Measurements from ENCODE around the gene CADPS2.
"Not testable (repeated sequence)": the region's sequence is repeated elsewhere in the genome, so short reads cannot be mapped to it uniquely, and the experiment has no call there.

The CADPS2 gene

DNA sequence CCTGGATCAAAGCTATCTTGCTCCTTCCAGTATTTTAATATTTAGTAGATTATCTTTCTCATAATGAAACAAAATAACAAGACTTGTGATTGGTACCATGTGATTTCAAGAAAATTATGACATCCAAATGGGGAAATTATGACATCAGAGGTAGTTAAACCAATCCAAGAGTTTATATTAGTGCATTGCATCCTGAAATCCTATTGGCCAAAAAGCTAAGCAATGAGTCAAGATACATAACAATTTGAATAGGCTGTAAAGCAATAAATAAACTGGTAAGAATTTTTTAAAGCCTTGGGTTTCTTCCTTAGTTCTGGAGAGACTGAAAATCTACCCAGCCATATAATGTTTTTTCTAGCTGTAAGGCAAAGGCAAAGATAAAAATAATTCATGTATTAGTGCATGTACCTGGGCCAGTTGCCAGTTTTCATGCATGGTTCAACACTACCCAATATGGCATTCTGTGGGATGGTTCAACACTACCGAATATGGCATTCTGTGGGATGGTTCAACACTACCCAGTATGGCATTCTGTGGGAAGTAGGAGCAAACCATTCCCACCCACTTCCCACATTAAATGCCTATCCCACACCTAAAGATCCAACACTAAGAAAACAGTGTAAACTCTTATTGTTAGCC, 183.3 kb downstream of the CADPS2 start, which contains the start of gene RNF148:
RNF148 (minus strand) TSS at position 51 of the 639 bp plus-strand sequence. CDS start 172 bp downstream, outside the sequence.
- no peak for DNase-seq

DNA sequence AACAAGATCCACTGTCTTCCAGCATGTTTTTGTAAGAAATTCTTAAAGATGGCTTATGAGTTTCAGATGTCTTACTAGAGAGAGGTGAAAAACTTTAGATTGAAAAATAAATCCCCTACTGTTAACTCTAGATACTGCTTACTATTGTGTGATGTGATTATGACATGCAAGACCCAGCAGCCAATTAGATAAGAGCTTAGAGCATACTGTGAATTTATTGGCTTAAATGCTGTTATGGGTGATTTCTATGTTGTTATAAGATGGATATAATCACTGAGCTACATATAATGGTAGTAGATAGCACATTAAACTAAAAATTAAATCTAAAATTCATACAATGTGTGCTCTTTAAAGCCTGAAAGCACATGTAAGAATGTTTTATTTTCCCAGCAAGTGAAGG, 187.2 kb downstream of the CADPS2 start, which contains the start of gene RNF133:
RNF133 (minus strand) TSS at position 101 of the 400 bp plus-strand sequence. CDS start 199 bp downstream, outside the sequence.
- DNase-seq, result no peak

GRCh38 chr7:122695816-122696215, 190.4 kb downstream of the CADPS2 start:
- no peak for DNase-seq

GRCh38 chr7:122694697-122695096, 191.6 kb downstream of the CADPS2 start:
- DNase-seq, result no peak

DNA sequence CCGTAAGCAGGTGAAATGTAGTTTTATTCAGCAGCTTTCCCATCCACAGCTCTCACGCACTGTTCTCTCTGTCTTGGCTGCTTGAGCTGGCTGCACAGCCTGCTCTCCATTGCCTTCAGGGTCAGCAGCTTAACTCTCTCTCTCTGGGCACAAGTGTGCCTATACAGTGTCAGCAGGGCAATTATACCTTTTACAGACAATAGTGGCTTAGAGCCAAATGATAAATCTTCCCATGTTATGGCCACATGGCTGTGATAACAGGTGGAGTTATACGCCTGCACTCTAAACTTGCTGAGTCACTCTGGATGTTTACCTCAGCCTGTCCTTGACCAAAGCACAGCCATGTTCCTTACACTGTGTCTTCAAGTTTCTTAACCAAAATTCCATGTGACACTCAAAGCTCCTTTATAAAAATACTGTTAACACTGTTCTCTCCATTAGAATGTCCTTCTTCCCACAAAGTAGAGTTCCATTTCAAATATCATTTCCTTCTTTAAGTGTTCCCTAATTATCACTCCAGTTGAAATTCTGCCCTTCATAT, 193.4 kb downstream of the CADPS2 start:
- no peak for DNase-seq

DNA sequence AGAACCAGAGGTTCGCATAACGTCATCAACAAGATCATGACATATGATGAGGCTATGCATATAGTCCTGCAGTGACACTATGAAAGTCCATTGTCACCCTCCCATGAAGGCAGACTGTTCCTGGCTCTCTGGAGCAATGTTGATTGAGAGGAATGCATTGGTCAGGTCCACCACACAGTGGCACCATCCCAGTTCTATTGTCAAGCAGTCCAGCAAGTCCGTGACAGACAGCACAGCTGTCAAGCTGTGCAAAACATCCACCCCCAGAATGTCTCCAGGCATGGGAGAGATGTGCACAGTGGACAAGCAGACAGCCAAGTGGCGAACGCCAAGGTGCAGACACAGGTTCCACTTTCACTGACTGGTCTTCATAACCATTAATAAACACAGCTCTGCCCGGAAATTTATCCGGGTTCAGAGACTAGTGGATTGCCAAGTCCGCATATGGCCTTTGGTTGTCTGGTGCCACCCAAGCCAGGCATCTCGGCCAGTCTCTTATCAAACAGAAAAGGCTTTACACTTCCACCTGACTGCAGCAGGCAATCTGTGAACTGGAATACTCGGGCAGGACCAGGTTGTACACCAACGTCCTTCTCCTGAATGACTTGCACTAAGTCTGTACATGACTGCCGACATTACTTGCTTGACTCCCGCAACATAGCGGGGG, 194.6 kb downstream of the CADPS2 start:
- DNase-seq, result no peak

DNA sequence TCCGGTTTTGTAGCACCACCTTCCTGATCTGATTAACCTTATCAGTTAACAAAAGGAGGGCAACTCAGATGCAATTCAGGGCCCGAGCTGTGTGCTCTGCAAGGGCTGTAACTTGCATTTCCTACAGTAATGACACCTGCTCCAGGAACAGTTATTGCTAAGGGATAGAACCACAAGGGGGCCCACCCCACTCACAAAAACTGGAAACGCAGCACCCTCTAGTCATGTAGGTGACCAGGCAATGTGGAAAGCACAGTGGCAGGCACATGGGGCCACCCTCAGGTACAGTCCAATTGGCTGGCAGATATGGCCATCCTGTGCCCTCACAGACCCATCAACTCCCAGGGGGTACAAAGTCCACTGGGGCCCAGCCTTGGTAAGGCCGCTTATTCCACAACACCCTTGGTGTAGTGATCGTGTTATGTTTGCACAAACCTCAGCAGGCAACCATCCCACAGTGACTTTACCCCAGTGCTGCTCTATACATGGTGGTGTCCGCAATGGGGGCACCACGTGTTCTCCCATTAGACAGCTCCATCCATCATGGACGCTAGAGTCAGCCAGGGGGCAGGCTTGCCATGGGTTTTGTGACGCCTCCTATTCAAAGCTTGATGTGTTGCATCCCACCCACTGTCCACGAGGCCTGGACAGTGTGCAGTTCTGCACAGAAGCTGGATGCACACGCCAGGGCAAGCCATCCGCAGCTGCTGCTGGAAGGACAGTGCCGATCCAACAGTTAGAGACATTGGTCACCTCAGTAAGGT, 196.7 kb downstream of the CADPS2 start:
- no peak for DNase-seq

DNA sequence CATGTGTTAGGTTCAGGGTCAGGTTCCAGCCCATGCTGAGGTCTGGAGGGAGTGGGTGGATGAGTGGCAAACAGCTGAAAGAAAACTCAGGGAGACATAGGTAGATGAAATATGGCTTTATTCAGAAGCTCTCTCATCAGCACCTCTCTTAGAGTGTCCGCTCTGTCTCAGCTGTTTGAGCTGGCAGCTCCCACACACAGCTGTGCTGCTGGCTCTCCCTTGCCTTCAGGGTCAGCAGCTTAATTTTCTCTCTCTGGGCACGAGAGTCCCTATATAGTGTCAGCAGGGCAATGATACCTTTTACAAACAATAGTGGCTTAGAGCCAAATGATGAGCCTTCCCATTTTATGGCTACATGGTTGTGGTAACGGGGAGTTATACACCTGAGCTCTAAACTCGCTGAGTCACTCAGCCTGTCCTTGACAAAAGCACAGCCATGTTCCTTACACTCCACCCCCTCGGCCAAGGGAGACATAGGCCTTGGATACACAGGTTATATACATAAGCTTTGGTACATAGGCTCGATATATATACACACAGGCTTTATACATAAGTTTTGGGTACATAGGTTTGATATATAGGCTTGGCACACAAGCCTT, 197.8 kb downstream of the CADPS2 start:
- no peak for DNase-seq

- DNase-seq, result no peak
These were observed 199.8 kb downstream of the CADPS2 start for GRCh38 chr7:122686360-122686878.

- DNase-seq, result no peak
These were observed 201.8 kb downstream of the CADPS2 start for GRCh38 chr7:122684504-122684903.

DNA sequence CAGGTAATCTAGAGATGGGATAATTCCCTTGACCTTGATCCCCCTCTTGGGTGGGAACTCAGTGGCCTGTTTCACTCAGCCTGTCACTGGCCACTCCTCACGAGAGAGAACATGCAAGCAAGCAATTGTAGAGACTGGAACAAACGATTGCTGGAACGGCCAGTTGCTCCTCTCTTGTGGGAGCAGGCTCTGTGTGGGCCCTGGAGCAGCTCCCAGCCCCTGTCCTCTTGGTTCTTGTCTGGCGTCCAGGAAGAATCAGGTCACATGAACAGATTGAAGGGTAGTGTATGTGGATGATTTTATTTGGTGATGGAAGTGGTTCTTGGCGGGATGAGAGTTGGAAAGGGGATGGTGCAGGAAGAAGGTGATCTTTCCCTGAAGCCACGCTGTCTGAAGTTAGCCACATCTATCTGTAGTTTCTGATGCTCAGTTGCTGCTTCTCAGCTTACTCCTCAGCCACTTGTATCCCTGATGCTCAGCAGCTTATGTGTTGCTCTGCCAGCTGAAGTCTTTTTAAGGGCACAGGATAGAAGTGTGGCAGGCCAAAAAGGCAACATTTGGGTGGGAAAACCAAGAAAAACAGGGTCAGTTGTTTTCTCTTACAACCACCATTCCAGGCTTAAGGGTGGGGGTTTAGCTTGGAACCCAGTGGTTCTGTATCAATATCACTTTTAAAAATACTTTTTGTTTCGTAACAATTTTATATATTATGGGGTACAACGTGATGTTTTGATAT, 203.3 kb downstream of the CADPS2 start:
- DNase-seq, result no peak

- not testable (repeated sequence) for DNase-seq
These were observed 205.1 kb downstream of the CADPS2 start for GRCh38 chr7:122681186-122681585.

DNA sequence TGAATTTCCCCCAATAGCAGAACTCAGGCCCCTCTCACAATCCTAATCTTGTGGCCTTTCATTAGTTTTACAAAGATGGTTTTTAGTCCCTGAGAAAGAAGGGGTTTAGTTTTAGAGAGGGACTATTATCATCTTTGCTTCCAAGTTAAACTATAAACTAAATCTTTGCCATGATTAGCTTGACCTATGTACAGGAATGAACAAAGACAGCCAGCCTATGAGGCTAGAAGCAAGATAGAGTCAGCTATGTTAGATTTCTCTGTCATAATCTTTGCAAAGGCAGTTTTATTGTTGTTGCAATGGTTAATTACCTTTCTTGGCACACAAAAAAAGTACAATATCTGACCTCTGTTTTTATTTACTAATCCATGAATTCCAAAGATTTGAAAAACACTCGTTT, 206.4 kb downstream of the CADPS2 start:
- no peak for DNase-seq

DNA sequence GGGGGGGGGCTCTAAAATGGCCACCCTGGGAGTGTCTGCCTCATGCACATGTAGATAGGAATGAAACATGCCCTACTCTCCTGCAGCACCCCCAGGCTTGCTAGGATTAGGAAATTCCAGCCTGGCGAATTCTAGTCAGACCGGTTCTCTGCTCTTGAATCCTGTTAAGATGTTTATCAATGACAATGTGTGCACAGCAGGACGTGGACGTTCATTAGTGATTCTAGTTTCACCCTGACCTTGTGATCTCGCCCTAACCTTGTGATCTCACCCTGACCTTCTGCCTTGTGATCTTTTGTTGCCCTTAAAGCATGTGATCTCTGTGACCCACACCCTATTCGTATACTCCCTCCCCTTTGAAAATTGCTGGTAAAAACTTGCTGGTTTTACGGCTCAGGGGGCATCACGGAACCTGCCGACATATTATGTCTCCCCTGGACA, 207.0 kb downstream of the CADPS2 start:
- peak; percentile 29 for DNase-seq

DNA sequence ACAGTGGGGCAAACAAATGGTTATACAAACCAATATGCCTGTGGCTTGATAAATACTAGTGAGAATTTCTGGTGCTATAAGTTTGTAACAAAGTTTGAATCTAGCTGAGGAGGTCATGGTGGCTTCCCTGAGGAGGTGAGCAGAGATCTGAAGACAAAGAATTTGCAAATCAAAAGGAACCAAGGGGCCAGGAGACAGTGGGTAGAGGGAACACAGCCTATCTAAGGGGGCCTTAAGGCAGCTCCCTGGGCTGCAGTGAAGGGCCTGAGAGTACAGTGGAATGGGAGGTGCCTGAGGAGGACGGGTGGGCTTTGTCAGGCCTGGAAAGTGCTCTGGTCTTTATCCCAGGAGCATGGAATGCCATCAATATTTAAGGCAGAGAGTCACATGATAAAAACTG, 209.1 kb downstream of the CADPS2 start:
- DNase-seq, result no peak

DNA sequence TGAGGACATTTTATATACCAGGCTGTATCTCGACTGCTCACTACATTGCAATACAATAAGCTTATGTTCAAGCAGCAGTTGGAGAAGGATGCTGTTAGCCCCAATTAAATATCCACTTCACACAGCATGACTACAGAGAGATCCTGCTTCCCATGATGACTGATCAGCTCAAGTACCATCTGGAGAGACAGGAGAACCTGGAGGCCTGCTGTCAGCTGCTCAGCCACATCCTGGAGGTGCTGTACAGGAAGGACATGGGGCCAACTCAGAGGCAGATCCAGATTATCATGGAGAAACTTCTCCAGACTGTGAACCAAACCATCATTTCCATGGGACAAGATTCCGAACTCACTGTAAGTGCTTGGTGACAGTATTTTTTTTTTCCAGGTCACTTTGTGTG, 209.8 kb downstream of the CADPS2 start:
- no peak for DNase-seq

- no peak for DNase-seq
These were observed 210.6 kb downstream of the CADPS2 start for GRCh38 chr7:122675621-122676020.

DNA sequence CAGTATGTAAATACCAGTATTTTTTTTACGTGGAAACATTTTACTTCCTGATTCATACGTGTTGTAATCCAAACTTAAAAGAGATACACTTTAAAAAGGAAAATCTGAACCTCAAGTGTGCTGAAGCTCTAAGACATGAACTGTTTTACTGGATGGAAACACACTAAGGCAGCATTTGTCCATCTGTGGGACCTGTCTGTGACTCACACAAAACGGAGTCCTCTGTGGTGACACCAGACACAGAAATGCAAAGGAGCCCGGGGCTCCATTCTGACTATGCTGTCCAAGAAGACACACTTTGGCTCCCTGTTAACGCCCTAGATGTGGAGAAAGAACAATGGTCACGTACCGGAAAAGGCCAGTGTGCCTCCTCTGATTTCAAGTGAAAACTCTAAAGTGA, 211.2 kb downstream of the CADPS2 start:
- no peak for DNase-seq

GRCh38 chr7:122674502-122674901, 211.8 kb downstream of the CADPS2 start:
- DNase-seq, result no peak

GRCh38 chr7:122673951-122674350, 212.3 kb downstream of the CADPS2 start:
- DNase-seq, result no peak

DNA sequence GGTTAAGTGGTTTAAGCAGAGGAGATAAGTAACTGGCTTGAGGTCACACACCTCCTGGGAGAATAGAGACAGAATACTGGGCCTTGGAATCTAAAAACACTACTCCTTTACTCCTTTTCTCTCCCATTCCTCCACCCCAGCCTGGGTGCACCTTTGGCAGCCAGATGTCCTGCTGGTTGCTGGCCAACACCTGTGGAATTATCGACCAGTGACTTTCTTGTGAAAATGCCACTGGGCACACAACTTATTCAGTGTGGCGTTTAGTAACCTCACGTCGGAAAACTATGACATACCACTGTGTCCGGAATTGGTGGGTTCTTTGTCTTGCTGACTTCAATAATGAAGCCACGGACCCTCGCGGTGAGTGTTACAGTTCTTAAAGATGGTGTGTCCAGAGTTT, 213.7 kb downstream of the CADPS2 start:
- no peak for DNase-seq

GRCh38 chr7:122663733-122664132, 222.5 kb downstream of the CADPS2 start:
- DNase-seq, result no peak
